Activated CD8-positive, alpha-beta T cell treated with anti-CD3 and anti-CD28 coated beads for 36 hours (primary cell): Measurements from ENCODE around the gene LRCH3. TPM values are rescaled to one million over a fixed set of nuclear protein-coding genes. Genes with fewer than 3 reads are reported as not detected.

Experiments used
- ATAC-seq: fragments of 200-7000 bp; cut with Tn5 transposase; one replicate; pipeline ENCODE4 v1.10.0; 2021; ENCODE audit warnings: mild to moderate bottlenecking, moderate library complexity
- CTCF ChIA-PET: fragments of 350-600 bp; sonication (Branson Sonifier 250); formaldehyde crosslinking; loops from one replicate; lab custom pipeline; 2021; ENCODE audit warnings: antibody characterized with exemption; lab: Charles Lee
- POLR2A ChIA-PET: fragments of 350-600 bp; sonication (Branson Sonifier 250); formaldehyde crosslinking; loops from one replicate; lab custom pipeline; 2021; ENCODE audit warnings: antibody characterized with exemption; lab: Charles Lee
- DNase-seq: peaks from one replicate; pipeline ENCODE4 v3.0.0-alpha.2; 2020
- H3K27ac Mint-ChIP-seq: one replicate; pipeline ENCODE4 v1.8.0; 2021; ENCODE audit warnings: mild to moderate bottlenecking, mixed read lengths
- H3K27me3 Mint-ChIP-seq: one replicate; pipeline ENCODE4 v1.8.0; 2021; ENCODE audit warnings: mixed read lengths
- H3K36me3 Mint-ChIP-seq: one replicate; pipeline ENCODE4 v1.8.0; 2021; ENCODE audit warnings: low read depth, mixed read lengths
- H3K4me1 Mint-ChIP-seq: one replicate; pipeline ENCODE4 v1.8.0; 2021; ENCODE audit warnings: low read depth, mixed read lengths
- H3K4me3 Mint-ChIP-seq: one replicate; pipeline ENCODE4 v1.8.0; 2021; ENCODE audit warnings: mild to moderate bottlenecking, moderate library complexity, mixed read lengths
- H3K9me3 Mint-ChIP-seq: one replicate; pipeline ENCODE4 v1.8.0; 2021; ENCODE audit warnings: mixed read lengths
- intact Hi-C: fragments of 100-400 bp; cut with micrococcal nuclease; formaldehyde crosslinking; loops from one replicate; pipeline ENCODE4 v1.10.0; 2022
- total RNA-seq, 2 experiments: library from RNA; stranded (reverse); gene quantifications; one replicate each; pipeline ENCODE4 v1.2.3, GENCODE V29; 2021
- TF ChIP-seq, protein P1 (sequence below): fragments of 200-600 bp; IDR thresholded peaks from one replicate; pipeline ENCODE4 v1.8.0; 2022; ENCODE audit warnings: antibody characterized with exemption, mild to moderate bottlenecking

Gene LRCH3
- total RNA-seq, 2 experiments from 2014 or later: 43.8 to 53.5 TPM

DNA sequence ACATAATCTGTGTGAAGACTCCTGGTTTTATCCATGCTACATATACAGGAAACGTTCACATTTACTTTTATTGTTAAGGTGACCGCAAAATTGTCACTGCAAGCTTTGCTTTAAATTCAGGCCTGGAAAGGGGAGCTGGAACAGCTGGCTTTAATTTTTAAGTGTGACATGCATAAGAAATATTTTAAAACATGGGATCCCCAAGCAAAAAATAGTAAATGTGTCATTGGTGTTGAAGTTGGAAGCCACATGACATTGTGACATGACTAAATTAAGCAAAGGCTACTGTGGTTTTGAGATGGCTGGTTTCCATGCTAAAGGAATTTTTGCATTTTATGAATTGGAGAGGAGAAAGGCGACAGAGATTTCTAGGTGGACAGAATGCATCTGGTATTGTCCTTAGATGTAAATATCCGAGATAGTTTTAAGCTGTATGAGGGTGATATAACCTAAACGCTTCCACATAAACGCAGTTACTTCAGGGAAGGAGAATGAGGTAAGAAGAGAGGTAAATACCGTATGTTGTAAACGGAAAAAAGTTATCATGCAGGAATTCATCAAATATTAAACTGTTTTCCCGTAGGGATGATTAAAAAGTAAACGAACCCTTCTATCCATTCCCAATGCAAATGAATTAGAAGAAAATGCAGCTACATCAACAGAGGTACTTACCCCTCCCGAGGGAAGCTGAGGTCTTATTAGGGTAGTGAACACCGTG is 42.3 kb upstream of the LRCH3 start:
- peak overlapping the region; percentile 90 for H3K27ac Mint-ChIP-seq
- no peak for DNase-seq
- no peaks in the 10 kb centered on the region for H3K9me3 Mint-ChIP-seq
- H3K36me3 Mint-ChIP-seq: no peaks in the 10 kb centered on the region
- TF ChIP-seq, protein P1, sequence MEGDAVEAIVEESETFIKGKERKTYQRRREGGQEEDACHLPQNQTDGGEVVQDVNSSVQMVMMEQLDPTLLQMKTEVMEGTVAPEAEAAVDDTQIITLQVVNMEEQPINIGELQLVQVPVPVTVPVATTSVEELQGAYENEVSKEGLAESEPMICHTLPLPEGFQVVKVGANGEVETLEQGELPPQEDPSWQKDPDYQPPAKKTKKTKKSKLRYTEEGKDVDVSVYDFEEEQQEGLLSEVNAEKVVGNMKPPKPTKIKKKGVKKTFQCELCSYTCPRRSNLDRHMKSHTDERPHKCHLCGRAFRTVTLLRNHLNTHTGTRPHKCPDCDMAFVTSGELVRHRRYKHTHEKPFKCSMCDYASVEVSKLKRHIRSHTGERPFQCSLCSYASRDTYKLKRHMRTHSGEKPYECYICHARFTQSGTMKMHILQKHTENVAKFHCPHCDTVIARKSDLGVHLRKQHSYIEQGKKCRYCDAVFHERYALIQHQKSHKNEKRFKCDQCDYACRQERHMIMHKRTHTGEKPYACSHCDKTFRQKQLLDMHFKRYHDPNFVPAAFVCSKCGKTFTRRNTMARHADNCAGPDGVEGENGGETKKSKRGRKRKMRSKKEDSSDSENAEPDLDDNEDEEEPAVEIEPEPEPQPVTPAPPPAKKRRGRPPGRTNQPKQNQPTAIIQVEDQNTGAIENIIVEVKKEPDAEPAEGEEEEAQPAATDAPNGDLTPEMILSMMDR: no peak
- H3K4me3 Mint-ChIP-seq: peak overlapping the region; percentile 98
- POLR2A ChIA-PET: interaction anchor here (1.0 to 1.8 kb wide), 3 partner anchors 10 to 42 kb away, joined by 3 to 5 read pairs (median 4); partner anchors contain the start of genes LRCH3 and RUBCN
- H3K4me1 Mint-ChIP-seq: peaks cover 27% of the 10 kb centered on the region
- no peaks in the 10 kb centered on the region for H3K27me3 Mint-ChIP-seq
- CTCF ChIA-PET: interaction anchor here (0.6 to 1.4 kb wide), 4 partner anchors 11 to 53 kb away, joined by 3 to 6 read pairs (median 4); no protein-coding TSS in a partner anchor
- intact Hi-C loops: loop anchor here (5.0 kb wide), 1 partner anchor 44 kb away; the partner anchor contains the start of gene LRCH3
- ATAC-seq: no peak

GRCh38 chr3:197749315-197749600 is 41.8 kb upstream of the LRCH3 start:
- peak overlapping the region; percentile 98 for H3K4me3 Mint-ChIP-seq
- ChIA-PET POLR2A (interaction anchor here (1.0 to 1.8 kb wide), 3 partner anchors 10 to 42 kb away, joined by 3 to 5 read pairs (median 4); partner anchors contain the start of genes LRCH3 and RUBCN), CTCF (interaction anchor here (0.6 to 1.4 kb wide), 4 partner anchors 11 to 52 kb away, joined by 3 to 6 read pairs (median 4); no protein-coding TSS in a partner anchor)
- H3K36me3 Mint-ChIP-seq: no peaks in the 10 kb centered on the region
- peak; percentile 75 for DNase-seq
- intact Hi-C loops: loop anchor here (5.0 kb wide), 1 partner anchor 43 kb away; the partner anchor contains the start of gene LRCH3
- no peaks in the 10 kb centered on the region for H3K27me3 Mint-ChIP-seq
- TF ChIP-seq, protein P1: no peak
- H3K9me3 Mint-ChIP-seq: no peaks in the 10 kb centered on the region
- H3K27ac Mint-ChIP-seq: peak overlapping the region; percentile 90
- H3K4me1 Mint-ChIP-seq: peaks cover 32% of the 10 kb centered on the region
- ATAC-seq: peak; percentile 68

- intact Hi-C loops: loop anchor here (5.0 kb wide), 2 partner anchors 43 to 53 kb away; partner anchors contain the start of gene LRCH3
- peak within 1 kb of the TSS; percentile 92 for H3K27ac Mint-ChIP-seq
- CTCF ChIA-PET: interaction anchor here (0.6 to 1.6 kb wide), 6 partner anchors 8 to 200 kb away, joined by 3 to 6 read pairs (median 4); partner anchors contain the start of gene RPL35A
- TF ChIP-seq, protein P1: no peak
- H3K36me3 Mint-ChIP-seq: no peaks in the 10 kb centered on the region
- peak within 1 kb of the TSS; percentile 98 for H3K4me3 Mint-ChIP-seq
- no peaks in the 10 kb centered on the region for H3K9me3 Mint-ChIP-seq
- DNase-seq (peak; percentile 81), ATAC-seq (peak; percentile 85)
- H3K4me1 Mint-ChIP-seq: peaks cover 34% of the 10 kb centered on the region
- H3K27me3 Mint-ChIP-seq: no peaks in the 10 kb centered on the region
- POLR2A ChIA-PET: interaction anchor here (0.8 to 1.8 kb wide), 7 partner anchors 11 to 43 kb away, joined by 3 to 7 read pairs (median 4); partner anchors contain the start of genes LRCH3 and RUBCN
Observed at GRCh38 chr3:197749601-197750395, 41.3 kb upstream of the LRCH3 start, which contains the start of gene FYTTD1. Gene FYTTD1, plus strand, starts transcription at chr3:197749883. Its CDS starts 89 bp downstream, at chr3:197749972.

GRCh38 chr3:197750396-197750831 is 40.6 kb upstream of the LRCH3 start:
- POLR2A ChIA-PET: interaction anchor here (0.8 to 1.8 kb wide), 4 partner anchors 13 to 43 kb away, joined by 3 to 7 read pairs (median 4); no protein-coding TSS in a partner anchor
- Mint-ChIP-seq H3K27ac (peak overlapping the region; percentile 92), H3K27me3 (no peaks in the 10 kb centered on the region), H3K36me3 (no peaks in the 10 kb centered on the region), H3K9me3 (no peaks in the 10 kb centered on the region), H3K4me1 (peaks cover 37% of the 10 kb centered on the region), H3K4me3 (peak overlapping the region; percentile 98)
- DNase-seq: peak; percentile 77
- intact Hi-C loops: loop anchor here (5.0 kb wide), 1 partner anchor 52 kb away; no protein-coding TSS in a partner anchor
- CTCF ChIA-PET: interaction anchor here (1.0 to 1.6 kb wide), 10 partner anchors 9 to 199 kb away, joined by 3 to 5 read pairs (median 4); partner anchors contain the start of gene RPL35A
- TF ChIP-seq, protein P1: no peak
- ATAC-seq: peak; percentile 48
